Small intestine (tissue), 7 donors: Measurements from ENCODE around the gene ST8SIA6. TPM values are rescaled to one million over a fixed set of nuclear protein-coding genes. Genes with fewer than 3 reads are reported as not detected.

ENCODE experiments used
- DNase-seq, 2 donors: peaks; one replicate each; pipeline versions ENCODE4 v3.0.0 to v3.0.0-alpha.2; 2013
- FAIRE-seq: peaks from 2 replicates; lab custom pipeline; 2012; peaks lifted over from hg19 to GRCh38; lab: Jason Lieb, UNC
- H3K27ac ChIP-seq, 3 donors: one replicate each; pipeline ENCODE4 v1.5.1; 2013; ENCODE audit warnings: low read length in 2 of 3, mild to moderate bottlenecking in 2 of 3, control low read depth in 1 of 3, inconsistent platforms in 1 of 3, low read depth in 1 of 3, moderate library complexity in 1 of 3
- H3K27me3 ChIP-seq, 3 donors: one replicate each; pipeline ENCODE4 v1.6.1; 2013; ENCODE audit warnings: low read length in 3 of 3, inconsistent platforms in 1 of 3; ENCODE audit not compliant: control insufficient read depth in 3 of 3, insufficient read depth in 3 of 3
- H3K36me3 ChIP-seq, 3 donors: one replicate each; pipeline ENCODE4 v1.6.1; 2013; ENCODE audit warnings: low read length in 3 of 3, inconsistent platforms in 1 of 3, low read depth in 1 of 3, mild to moderate bottlenecking in 1 of 3, moderate library complexity in 1 of 3; ENCODE audit not compliant: control insufficient read depth in 3 of 3, insufficient read depth in 2 of 3
- H3K4me1 ChIP-seq, 3 donors: one replicate each; pipeline ENCODE4 v1.6.1; 2013; ENCODE audit warnings: low read length in 2 of 3, inconsistent platforms in 1 of 3, low read depth in 1 of 3, mild to moderate bottlenecking in 1 of 3, moderate library complexity in 1 of 3; ENCODE audit not compliant: control insufficient read depth in 3 of 3, insufficient read depth in 2 of 3
- H3K4me3 ChIP-seq, 3 donors: one replicate each; pipeline ENCODE4 v1.5.1; 2013; ENCODE audit warnings: low read length in 3 of 3, control low read depth in 1 of 3, inconsistent platforms in 1 of 3, low read depth in 1 of 3, mild to moderate bottlenecking in 1 of 3, moderate library complexity in 1 of 3
- H3K9me3 ChIP-seq, 2 donors: one replicate each; pipeline ENCODE4 v1.6.1; 2013; ENCODE audit warnings: low read depth in 1 of 2, low read length in 1 of 2; ENCODE audit not compliant: control insufficient read depth in 2 of 2, insufficient read depth in 1 of 2
- WGBS, 3 donors: extraction: QIAGEN DNeasy Blood & Tissue Kit; methylation state at CpG; one replicate each; pipeline ENCODE4 v1.1.7; 2013; 5-methylcytosine and 5-hydroxymethylcytosine counted together
- polyA plus RNA-seq, 4 donors: library from polyadenylated mRNA; stranded (reverse) in 3 of 4; unstranded in 1 of 4; fragments of 200-250 nt in 3 of 4; fragments of 120-200 nt in 1 of 4; gene quantifications; one replicate each; pipeline versions ENCODE4 v1.2.1 to v1.2.3, GENCODE V29; 2013
- donor health status: healthy with polysubstance abuse.
- donor health status: control.
- donor health status: control.
- donor health status: Bipolar disorder and iron deficiency.
- donor health status: healthy.

ST8SIA6 gene
- polyA plus RNA-seq, 4 donors, result 0.15 to 1.5 TPM; not detected in 2

DNA sequence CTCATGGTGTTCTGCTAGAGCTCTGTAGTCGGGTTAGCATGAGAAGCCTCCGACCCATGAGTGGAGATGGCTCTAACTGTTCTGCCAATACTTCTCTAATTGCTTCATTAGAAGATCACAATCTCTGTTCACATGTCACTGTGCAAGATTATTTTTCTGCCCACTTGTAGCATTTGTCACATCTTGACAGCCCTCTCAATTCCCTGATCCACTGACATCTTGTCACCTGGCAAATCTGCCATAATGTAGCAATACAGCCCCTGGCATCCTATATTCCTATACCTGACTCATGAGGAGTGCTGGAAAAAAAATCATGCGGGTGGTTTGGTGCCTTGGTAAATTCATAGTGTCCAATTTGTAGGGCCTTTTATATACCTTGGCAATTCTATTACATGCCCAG is 58.4 kb downstream of the ST8SIA6 start:
- H3K27ac ChIP-seq, result no peak overlapping the region
- H3K36me3 ChIP-seq, result no peaks in the 10 kb centered on the region
- FAIRE-seq, result no peak
- H3K27me3 ChIP-seq, result no peaks in the 10 kb centered on the region
- H3K4me3 ChIP-seq, result no peak overlapping the region
- H3K9me3 ChIP-seq, result no peaks in the 10 kb centered on the region
- DNase-seq, result no peak
- no peaks in the 10 kb centered on the region for H3K4me1 ChIP-seq
- WGBS, 3 donors, result 91 to 97% (median 94%) methylated on average over 3 of the region's 3 CpGs

- no peak overlapping the region for H3K27ac ChIP-seq
- H3K36me3 ChIP-seq, result no peaks in the 10 kb centered on the region
- no peak overlapping the region for H3K4me3 ChIP-seq
- DNase-seq (no peak), FAIRE-seq (no peak)
- no peaks in the 10 kb centered on the region for H3K4me1 ChIP-seq
- H3K27me3 ChIP-seq, result no peaks in the 10 kb centered on the region
- WGBS, 3 donors, result 60 to 73% (median 62%) methylated on average over 6 of the region's 6 CpGs
- no peaks in the 10 kb centered on the region for H3K9me3 ChIP-seq
Observed at GRCh38 chr10:17394854-17395253, 59.5 kb downstream of the ST8SIA6 start.

DNA sequence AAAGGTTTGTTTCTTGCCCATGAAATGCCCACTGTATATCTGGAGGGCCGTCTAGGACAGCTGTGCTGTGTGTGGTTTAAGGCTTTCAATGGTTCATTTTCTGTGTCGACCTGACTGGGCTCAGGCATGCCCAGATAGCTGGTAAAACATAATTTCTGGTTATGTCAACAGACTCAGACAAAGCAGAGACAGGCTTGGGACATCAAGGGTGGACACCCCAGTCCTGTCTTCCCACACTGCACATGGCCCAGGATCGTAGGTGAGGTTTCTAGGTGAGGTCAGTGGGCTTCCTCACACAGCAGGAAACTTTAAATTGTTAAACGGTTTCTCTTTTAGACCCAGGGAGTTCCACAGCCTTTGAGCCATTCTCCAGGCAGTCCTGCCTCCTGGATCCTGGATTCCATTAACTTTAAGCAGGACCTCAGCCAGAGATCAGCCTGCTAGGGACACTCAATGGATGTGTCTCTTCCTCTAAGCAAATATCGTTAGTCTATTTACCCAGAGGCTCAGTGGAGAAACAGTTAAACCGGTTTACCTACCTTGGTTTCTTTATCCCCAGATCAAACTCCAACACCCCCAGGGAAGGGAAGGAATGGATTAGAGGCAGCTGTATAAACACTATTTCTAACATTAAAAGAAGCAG is 66.4 kb downstream of the ST8SIA6 start:
- FAIRE-seq (no peak), DNase-seq (peak; percentile 59 to 78)
- Histone ChIP-seq H3K36me3 (no peaks in the 10 kb centered on the region), H3K27me3 (no peaks in the 10 kb centered on the region), H3K4me3 (no peak overlapping the region), H3K9me3 (peaks cover 0 to 4% of the 10 kb centered on the region in 2 donors), H3K27ac (no peak overlapping the region), H3K4me1 (peaks cover 0 to 14% (median 3%) of the 10 kb centered on the region in 3 donors)
- 11 to 44% (median 27%) methylated on average over 6 of the region's 6 CpGs for WGBS, 3 donors

DNA sequence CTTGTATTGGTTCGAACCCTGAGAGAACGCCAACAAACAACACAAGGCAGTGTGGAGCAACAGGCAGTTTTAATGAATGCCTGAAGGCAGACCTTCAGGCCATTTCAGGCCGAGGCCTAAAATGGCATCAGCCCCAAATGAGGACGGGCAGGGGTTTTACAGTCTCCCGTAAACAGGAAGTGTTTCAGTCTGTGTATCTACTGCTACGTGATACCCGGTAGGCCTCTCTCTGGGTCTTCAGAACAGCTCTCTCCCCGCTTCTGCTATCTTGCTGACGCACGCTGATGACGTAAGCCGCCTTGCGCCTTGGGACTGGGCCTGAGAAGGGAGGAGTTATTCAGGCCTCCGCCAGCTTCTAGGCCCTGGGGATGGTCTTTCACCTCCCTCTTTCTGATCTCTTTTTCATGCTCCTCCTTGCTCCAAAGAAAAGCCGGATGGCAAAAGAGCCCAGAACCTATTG is 67.7 kb downstream of the ST8SIA6 start:
- H3K4me3 ChIP-seq, result no peak overlapping the region
- no peak overlapping the region for H3K27ac ChIP-seq
- H3K9me3 ChIP-seq, result peaks cover 0 to 4% of the 10 kb centered on the region in 2 donors
- no peaks in the 10 kb centered on the region for H3K27me3 ChIP-seq
- FAIRE-seq (no peak), DNase-seq (no peak)
- peaks cover 0 to 14% (median 3%) of the 10 kb centered on the region in 3 donors for H3K4me1 ChIP-seq
- H3K36me3 ChIP-seq, result no peaks in the 10 kb centered on the region
- 81 to 96% (median 94%) methylated on average over 15 of the region's 15 CpGs for WGBS, 3 donors

DNA sequence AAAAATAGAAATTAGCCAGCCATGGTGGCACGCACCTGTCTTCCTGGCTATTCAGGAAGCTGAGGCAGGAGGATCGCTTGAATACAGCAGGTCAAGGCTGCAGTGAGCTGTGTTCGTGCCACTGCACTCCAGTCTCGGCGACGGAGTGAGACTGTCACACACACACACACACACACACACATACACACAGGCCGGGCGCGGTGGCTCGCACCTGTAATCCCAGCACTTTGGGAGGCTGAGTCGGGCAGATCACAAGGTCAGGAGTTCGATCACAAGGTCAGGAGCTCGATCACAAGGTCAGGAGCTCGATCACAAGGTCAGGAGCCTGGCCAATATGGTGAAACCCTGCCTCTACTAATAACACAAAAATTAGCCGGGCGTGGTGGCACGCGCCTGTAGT is 68.4 kb downstream of the ST8SIA6 start:
- DNase-seq, result no peak
- peaks cover 0 to 4% of the 10 kb centered on the region in 2 donors for H3K9me3 ChIP-seq

GRCh38 chr10:17385066-17385465 is 69.3 kb downstream of the ST8SIA6 start:
- Histone ChIP-seq H3K9me3 (peaks cover 0 to 4% of the 10 kb centered on the region in 2 donors), H3K4me1 (peaks cover 0 to 14% (median 3%) of the 10 kb centered on the region in 3 donors), H3K27ac (no peak overlapping the region), H3K4me3 (no peak overlapping the region), H3K36me3 (no peaks in the 10 kb centered on the region), H3K27me3 (no peaks in the 10 kb centered on the region)
- no peak for DNase-seq
- FAIRE-seq, result no peak
- WGBS, 3 donors, result 75 to 90% (median 75%) methylated on average over 6 of the region's 6 CpGs

More for the DNA sequence above, 68.4 kb downstream of the ST8SIA6 start:
- H3K27me3 ChIP-seq, result no peaks in the 10 kb centered on the region
- FAIRE-seq, result no peak
- no peak overlapping the region for H3K4me3 ChIP-seq
- 95 to 98% (median 97%) methylated on average over 18 of the region's 18 CpGs for WGBS, 3 donors
- peaks cover 0 to 14% (median 3%) of the 10 kb centered on the region in 3 donors for H3K4me1 ChIP-seq
- H3K36me3 ChIP-seq, result no peaks in the 10 kb centered on the region
- H3K27ac ChIP-seq, result no peak overlapping the region

DNA sequence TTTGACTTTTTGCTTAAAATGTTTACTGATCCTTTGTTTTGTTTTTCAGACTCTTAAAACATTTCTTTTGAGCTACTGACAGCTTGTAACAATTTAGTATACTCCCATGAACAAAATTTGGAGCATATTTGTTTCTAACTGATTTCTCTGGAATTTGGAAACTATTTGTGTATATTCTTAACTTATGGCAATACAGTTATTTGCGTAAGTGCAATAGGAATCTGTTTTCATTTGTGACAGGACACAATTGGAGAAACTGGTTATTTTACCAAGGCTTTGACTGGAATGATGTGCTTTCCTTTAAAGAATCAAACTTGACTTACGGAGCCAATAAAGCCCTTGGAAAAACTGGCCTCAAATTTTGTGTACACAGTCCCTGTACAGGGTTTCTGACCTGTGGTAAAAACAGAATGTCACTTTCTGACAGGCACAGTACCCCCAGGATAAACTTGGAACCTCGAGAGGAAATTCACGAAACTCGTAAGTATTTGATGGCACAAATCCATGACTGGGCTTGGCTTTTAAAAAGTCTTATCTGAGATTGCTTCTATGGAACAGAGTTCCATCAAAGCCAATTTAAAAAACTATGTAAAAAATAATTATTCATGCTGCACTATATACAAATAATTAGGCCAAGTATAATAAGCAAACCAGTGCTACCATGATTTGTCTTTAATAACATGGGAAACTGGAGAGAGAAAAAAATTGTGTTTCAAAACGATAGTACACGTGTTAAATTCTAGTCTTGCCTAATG is 70.4 kb downstream of the ST8SIA6 start:
- FAIRE-seq (no peak), DNase-seq (no peak)
- peaks cover 0 to 4% of the 10 kb centered on the region in 2 donors for H3K9me3 ChIP-seq
- no peak overlapping the region for H3K4me3 ChIP-seq
- H3K4me1 ChIP-seq, result peaks cover 0 to 8% (median 3%) of the 10 kb centered on the region in 3 donors
- 27 to 47% (median 39%) methylated on average over 7 of the region's 7 CpGs for WGBS, 3 donors
- H3K36me3 ChIP-seq, result no peaks in the 10 kb centered on the region
- H3K27ac ChIP-seq, result no peak overlapping the region
- H3K27me3 ChIP-seq, result no peaks in the 10 kb centered on the region

DNA sequence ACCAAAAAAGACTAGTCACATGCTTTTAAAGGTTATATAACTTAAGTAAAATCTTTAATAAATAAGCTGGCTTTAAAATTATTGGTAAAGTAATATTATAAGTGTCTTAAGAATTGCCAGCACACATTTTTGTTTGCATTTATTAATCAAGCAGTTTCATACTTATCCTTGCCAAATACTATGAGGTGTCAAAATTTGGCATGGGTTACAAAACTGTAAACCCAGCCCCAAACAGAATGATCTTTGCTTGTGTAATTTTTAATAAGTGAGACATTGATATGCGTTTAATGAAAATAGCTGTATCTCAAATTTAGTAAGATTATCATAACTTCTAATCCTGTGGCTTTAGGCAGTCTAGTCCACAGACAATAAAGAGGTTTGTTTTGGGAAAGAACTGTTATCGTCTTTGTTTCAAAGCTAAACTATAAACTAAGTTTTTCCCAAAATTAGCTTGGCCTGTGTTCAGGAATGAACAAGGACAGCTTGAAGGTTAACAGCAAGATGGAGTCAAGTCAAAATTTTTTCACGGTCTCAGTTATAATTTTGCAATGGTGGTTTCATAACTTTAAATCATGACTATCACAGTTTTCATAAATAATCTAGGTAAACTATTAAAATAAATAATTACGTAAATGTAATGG is 72.8 kb downstream of the ST8SIA6 start:
- Histone ChIP-seq H3K4me1 (no peaks in the 10 kb centered on the region), H3K9me3 (no peaks in the 10 kb centered on the region), H3K27ac (no peak overlapping the region), H3K27me3 (no peaks in the 10 kb centered on the region), H3K36me3 (no peaks in the 10 kb centered on the region), H3K4me3 (no peak overlapping the region)
- FAIRE-seq (no peak), DNase-seq (no peak)
- WGBS, 3 donors, result 54 to 76% (median 67%) methylated on average over 4 of the region's 4 CpGs
